Gastrocnemius medialis (tissue), 4 donors: ENCODE measurements around the gene SRSF9.
"Not testable (repeated sequence)": the region's sequence is repeated elsewhere in the genome, so short reads cannot be mapped to it uniquely, and the experiment has no call there.

Experiments used
- CTCF ChIP-seq, 5 experiments: fragments of 450-650 bp in 3 of 5; fragments of 200-600 bp in 2 of 5; sonication (generic) in 2 of 5; IDR thresholded peaks in 4 of 5; conservative IDR thresholded peaks in 1 of 5; 1 replicate in 4 of 5; 2 replicates in 1 of 5; pipeline ENCODE4 v1.5.1; 2016 to 2019; ENCODE audit warnings: antibody characterized with exemption in 5 of 5, mild to moderate bottlenecking in 3 of 5, moderate library complexity in 3 of 5
- POLR2A ChIP-seq, 2 donors: fragments of 450-650 bp; IDR thresholded peaks; one replicate each; pipeline ENCODE4 v1.6.1; 2017; ENCODE audit warnings: antibody characterized with exemption in 2 of 2, mild to moderate bottlenecking in 2 of 2, moderate library complexity in 2 of 2

GRCh38 chr12:120446844-120447178 lies 22.7 kb downstream of the SRSF9 start:
- TF ChIP-seq CTCF (IDR thresholded peaks at IDR 0.05 in 4 of 5, conservative IDR thresholded peaks at IDR 0.05 in 1 of 5); POLR2A (IDR thresholded peaks at IDR 0.05): not testable (repeated sequence)
